Measurements from ENCODE around the gene CEP135. TPM values are rescaled to one million over a fixed set of nuclear protein-coding genes. Genes with fewer than 3 reads are reported as not detected.

CEP135 gene
- polyA plus RNA-seq, 1 donor from 2014 or later = 5.2 TPM

DNA sequence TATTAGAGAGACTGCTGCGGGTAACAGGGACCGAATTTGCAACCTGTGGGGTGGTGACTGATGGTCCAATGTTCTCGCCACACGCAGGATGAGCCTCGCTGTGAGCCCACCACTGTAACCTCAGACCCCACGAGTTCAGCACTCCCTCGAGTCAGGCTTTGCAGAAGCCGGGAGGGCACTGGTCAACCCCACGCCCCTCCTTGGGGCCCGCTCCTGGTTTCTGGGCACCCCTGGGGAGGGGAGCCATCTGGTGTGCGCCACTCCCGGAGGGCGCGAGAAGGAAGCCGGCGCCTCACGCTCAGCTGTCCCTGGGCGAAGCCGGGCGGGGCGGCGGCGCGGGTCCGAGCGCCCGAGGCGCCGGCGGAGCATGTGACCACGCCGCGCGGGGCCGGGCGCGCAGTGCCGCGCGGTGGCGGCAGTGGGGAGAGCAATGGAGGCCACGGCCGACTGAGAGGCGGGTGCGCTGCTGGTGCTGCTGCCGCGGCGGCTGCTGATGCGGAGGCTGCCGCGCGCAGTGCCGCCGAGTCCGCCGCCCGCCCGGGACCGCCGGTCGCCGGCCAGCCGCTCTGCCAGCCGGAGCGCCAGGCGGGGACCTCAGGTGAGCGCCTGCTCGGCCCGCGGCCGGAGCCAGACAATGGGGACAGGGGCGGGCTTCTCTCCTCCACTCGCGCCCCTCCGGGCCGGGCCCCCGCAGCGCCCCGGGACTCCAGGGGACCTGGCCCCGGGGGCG is 100.1 kb downstream of the CEP135 start:
- Histone ChIP-seq H3K27me3 (ENCODE audit: insufficient read depth, low read depth, low read length) (no peaks in the 10 kb centered on the region), H4K20me1 (ENCODE audit: insufficient read depth) (no peaks in the 10 kb centered on the region), H3K9ac (ENCODE audit: low read length) (peak overlapping the region; percentile 89), H2AFZ (ENCODE audit: low read depth, low read length) (peak overlapping the region; percentile 79), H3K27ac (ENCODE audit: low read length) (peak overlapping the region; percentile 86), H3K9me3 (ENCODE audit: low read length) (no peaks in the 10 kb centered on the region), H3F3A (ENCODE audit: insufficient read depth, low read length, poor library complexity, severe bottlenecking) (no peaks in the 10 kb centered on the region), H3K4me3 (ENCODE audit: low read length) (peak overlapping the region; percentile 92), H3K4me2 (ENCODE audit: low read length) (peak overlapping the region; percentile 61), H3K9me2 (ENCODE audit: insufficient read depth, low read length) (no peaks in the 10 kb centered on the region), H3K36me3 (ENCODE audit: insufficient read depth, low read length) (no peaks in the 10 kb centered on the region), H3K79me2 (replicated peaks; ENCODE audit: insufficient read depth, low read length) (peaks cover 42% of the 10 kb centered on the region)
- TF ChIP-seq POLR2AphosphoS5 (IDR thresholded peaks at IDR 0.05) = peak; percentile 84
- peak; percentile 27 for TF ChIP-seq TAF1 (IDR thresholded peaks at IDR 0.05; ENCODE audit: low read depth)
- TF ChIP-seq REST (IDR thresholded peaks at IDR 0.05; ENCODE audit: borderline replicate concordance) = no peak
- TF ChIP-seq SMC3 (conservative IDR thresholded peaks at IDR 0.05; ENCODE audit: poor library complexity) = peak; percentile 75
- TF ChIP-seq EP300 (conservative IDR thresholded peaks at IDR 0.05; ENCODE audit: poor library complexity, severe bottlenecking) = no peak
- TF ChIP-seq EZH2 (IDR thresholded peaks at IDR 0.05; ENCODE audit: borderline replicate concordance, insufficient read depth, low read length, poor library complexity, severe bottlenecking) = no peak
- peak; percentile 77 for TF ChIP-seq CTCF (IDR thresholded peaks at IDR 0.05; ENCODE audit: poor library complexity, severe bottlenecking)
- peak; percentile 59 for TF ChIP-seq RAD21 (conservative IDR thresholded peaks at IDR 0.05)
- peak; percentile 79 for TF ChIP-seq MXI1 (conservative IDR thresholded peaks at IDR 0.05; ENCODE audit: poor library complexity, severe bottlenecking)

DNA sequence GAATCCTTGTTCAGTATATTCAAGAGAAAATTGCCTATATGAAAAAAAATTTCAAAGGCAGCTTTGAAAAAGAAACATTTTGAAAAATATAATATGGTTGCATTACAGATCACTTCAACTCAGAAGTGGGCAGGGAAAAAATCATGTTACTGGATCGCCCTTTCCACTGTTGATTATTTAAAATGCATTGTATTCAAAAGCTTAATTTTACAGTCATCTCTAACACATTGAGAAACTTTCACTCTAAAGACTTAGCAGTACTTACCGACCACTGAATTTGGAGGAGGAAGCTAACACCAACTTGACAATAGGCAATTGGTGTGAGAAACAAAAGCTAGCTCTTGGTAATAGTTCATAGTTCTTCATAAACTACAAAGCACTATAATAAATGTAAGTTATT is 101.9 kb downstream of the CEP135 start:
- Histone ChIP-seq H3K9me2 (ENCODE audit: insufficient read depth, low read length) (no peaks in the 10 kb centered on the region), H3K9ac (ENCODE audit: low read length) (peak overlapping the region; percentile 89), H3K4me3 (ENCODE audit: low read length) (peak overlapping the region; percentile 92), H3K79me2 (replicated peaks; ENCODE audit: insufficient read depth, low read length) (peaks cover 59% of the 10 kb centered on the region), H3K9me3 (ENCODE audit: low read length) (no peaks in the 10 kb centered on the region), H3K4me2 (ENCODE audit: low read length) (peak overlapping the region; percentile 72), H2AFZ (ENCODE audit: low read depth, low read length) (no peak overlapping the region), H3K36me3 (ENCODE audit: insufficient read depth, low read length) (no peaks in the 10 kb centered on the region), H3K27me3 (ENCODE audit: insufficient read depth, low read depth, low read length) (no peaks in the 10 kb centered on the region), H4K20me1 (ENCODE audit: insufficient read depth) (peaks cover 3% of the 10 kb centered on the region), H3K27ac (ENCODE audit: low read length) (peak overlapping the region; percentile 86), H3F3A (ENCODE audit: insufficient read depth, low read length, poor library complexity, severe bottlenecking) (no peaks in the 10 kb centered on the region)
- no peak for TF ChIP-seq EP300 (conservative IDR thresholded peaks at IDR 0.05; ENCODE audit: poor library complexity, severe bottlenecking)
- TF ChIP-seq REST (IDR thresholded peaks at IDR 0.05; ENCODE audit: borderline replicate concordance) = no peak
- TF ChIP-seq SMC3 (conservative IDR thresholded peaks at IDR 0.05; ENCODE audit: poor library complexity) = no peak
